Peyer's patch (tissue), 4 donors: ENCODE data around the gene STARD6.

ENCODE experiments used
- CTCF ChIP-seq, 6 experiments: fragments of 450-650 bp in 4 of 6; fragments of 200-600 bp in 2 of 6; sonication (generic) in 1 of 6; IDR thresholded peaks; one replicate each; pipeline ENCODE4 v1.5.1; 2017 to 2019; ENCODE audit warnings: antibody characterized with exemption in 6 of 6, mild to moderate bottlenecking in 3 of 6, moderate library complexity in 1 of 6
- POLR2A ChIP-seq, 2 donors: fragments of 450-650 bp; IDR thresholded peaks; one replicate each; pipeline ENCODE4 v1.5.1; 2017; ENCODE audit warnings: antibody characterized with exemption in 2 of 2, mild to moderate bottlenecking in 2 of 2, moderate library complexity in 2 of 2

DNA sequence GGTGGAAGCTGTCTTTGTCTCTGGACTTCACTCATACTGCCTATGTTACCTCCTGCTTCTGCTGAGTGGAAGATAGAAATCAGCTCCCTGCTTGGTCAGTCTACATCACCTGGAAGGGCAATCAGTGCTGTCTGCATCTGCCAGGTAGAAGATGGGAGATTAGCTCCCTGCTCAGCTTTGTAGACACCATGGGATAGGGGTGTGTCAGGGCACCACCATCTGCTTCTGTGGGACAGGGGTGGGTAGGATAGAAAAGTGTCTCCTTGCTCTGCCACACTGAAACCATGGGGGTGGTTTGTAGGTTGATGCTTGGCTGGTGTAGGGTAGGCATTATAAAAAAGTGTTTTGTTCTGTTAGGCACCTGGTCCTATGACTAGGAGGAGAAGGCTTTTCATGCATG, 34.1 kb downstream of the STARD6 start:
- TF ChIP-seq CTCF (IDR thresholded peaks at IDR 0.05) (no peak), POLR2A (IDR thresholded peaks at IDR 0.05) (no peak)
